SK-N-SH (cell line): ENCODE results near the gene TBC1D30. TPM values are rescaled to one million over a fixed set of nuclear protein-coding genes. Genes with fewer than 3 reads are reported as not detected.

ENCODE experiments used
- CTCF ChIA-PET: fragments of 300-600, 350-600 bp; formaldehyde crosslinking; extraction: SDS; loops from one replicate; lab custom pipeline; 2021; lab: Yijun Ruan, JAX
- POLR2A ChIA-PET: fragments of 350-600 bp; sonication (Branson Sonifier 250); formaldehyde crosslinking; extraction: SDS; loops from one replicate; lab custom pipeline; 2020; ENCODE audit warnings: antibody characterized with exemption, inconsistent platforms; lab: Yijun Ruan, JAX
- DNase-seq: peaks from one replicate; pipeline ENCODE4 v3.0.0; 2012
- H2AFZ ChIP-seq: fragments of 200-600 bp; sonication (generic); 2 replicates; pipeline ENCODE4 v1.8.1; 2016; ENCODE audit warnings: antibody characterized with exemption, mild to moderate bottlenecking, low read depth
- H3F3A ChIP-seq: fragments of 200-600 bp; sonication (generic); replicated peaks from 2 replicates; pipeline ENCODE3; 2016; ENCODE audit warnings: antibody characterized with exemption, mild to moderate bottlenecking; ENCODE audit not compliant: insufficient read depth
- H3K27ac ChIP-seq, 2 experiments: fragments of 200-500 bp in 1 of 2; fragments of 200-600 bp in 1 of 2; sonication (Bioruptor generic) in 1 of 2; sonication (generic), shearing (Covaris generic) in 1 of 2; 2 replicates each; pipeline versions ENCODE4 v1.5.1 to v1.6.1; 2014 to 2016; ENCODE audit warnings: low read depth in 2 of 2, inconsistent platforms in 1 of 2, low read length in 1 of 2, mild to moderate bottlenecking in 1 of 2, mixed read lengths in 1 of 2
- H3K27me3 ChIP-seq: fragments of 200-600 bp; sonication (generic), shearing (Covaris generic); 2 replicates; pipeline ENCODE4 v1.6.1; 2016; ENCODE audit warnings: mixed run types; ENCODE audit not compliant: insufficient read depth
- H3K36me3 ChIP-seq, 2 experiments: fragments of 200-500 bp in 1 of 2; fragments of 200-600 bp in 1 of 2; sonication (Bioruptor generic) in 1 of 2; sonication (generic) in 1 of 2; replicated peaks in 1 of 2; 2 replicates each; pipeline versions ENCODE3 to v1.5.1; 2014 to 2016; ENCODE audit warnings: low read length in 1 of 2, mild to moderate bottlenecking in 1 of 2; ENCODE audit not compliant: insufficient read depth in 2 of 2, control insufficient read depth in 1 of 2
- H3K4me1 ChIP-seq, 2 experiments: fragments of 200-500 bp in 1 of 2; fragments of 200-600 bp in 1 of 2; sonication (Bioruptor generic) in 1 of 2; sonication (generic), shearing (Covaris generic) in 1 of 2; 2 replicates each; pipeline versions ENCODE4 v1.5.1 to v1.6.1; 2014 to 2016; ENCODE audit warnings: low read depth in 1 of 2, low read length in 1 of 2, mixed run types in 1 of 2; ENCODE audit not compliant: insufficient read depth in 2 of 2, control insufficient read depth in 1 of 2
- H3K4me2 ChIP-seq: fragments of 200-600 bp; sonication (generic), shearing (Covaris generic); 2 replicates; pipeline ENCODE4 v1.6.1; 2017; ENCODE audit warnings: mixed run types
- H3K4me3 ChIP-seq, 2 experiments: fragments of 200-500 bp in 1 of 2; fragments of 200-600 bp in 1 of 2; sonication (Bioruptor generic) in 1 of 2; sonication (generic), shearing (Covaris generic) in 1 of 2; 2 replicates each; pipeline versions ENCODE4 v1.5.1 to v1.8.1; 2014 to 2016; ENCODE audit warnings: low read depth in 2 of 2, inconsistent platforms in 1 of 2, low read length in 1 of 2, mild to moderate bottlenecking in 1 of 2, mixed read lengths in 1 of 2, moderate library complexity in 1 of 2
- H3K79me2 ChIP-seq: fragments of 200-600 bp; sonication (generic); 2 replicates; pipeline ENCODE4 v1.8.1; 2017; ENCODE audit warnings: mild to moderate bottlenecking; ENCODE audit not compliant: insufficient read depth
- H3K9ac ChIP-seq: fragments of 200-600 bp; sonication (generic); 2 replicates; pipeline ENCODE4 v1.6.1; 2017; ENCODE audit warnings: mixed run types
- H3K9me2 ChIP-seq: fragments of 200-600 bp; sonication (generic); 2 replicates; pipeline ENCODE4 v1.6.1; 2017; ENCODE audit warnings: mixed run types
- H3K9me3 ChIP-seq: fragments of 200-600 bp; sonication (generic); 2 replicates; pipeline ENCODE4 v1.6.1; 2017; ENCODE audit warnings: mixed run types, mild to moderate bottlenecking, moderate library complexity
- H4K20me1 ChIP-seq: fragments of 200-600 bp; sonication (generic); 2 replicates; pipeline ENCODE4 v1.6.1; 2017; ENCODE audit warnings: mild to moderate bottlenecking, mixed run types; ENCODE audit not compliant: insufficient read depth
- CHD2 ChIP-seq: fragments of 150-350 bp; IDR thresholded peaks from 2 replicates; pipeline ENCODE4 v1.6.1; 2018; ENCODE audit warnings: low read length; ENCODE audit not compliant: partially characterized antibody
- EP300 ChIP-seq, 2 experiments: IDR thresholded peaks; 2 replicates each; pipeline versions ENCODE4 v1.4.0 to v1.6.1; 2012; ENCODE audit warnings: borderline replicate concordance in 1 of 2, low read depth in 1 of 2, low read length in 1 of 2
- EZH2phosphoT487 ChIP-seq: fragments of 200-600 bp; sonication (generic); IDR thresholded peaks from 2 replicates; pipeline ENCODE4 v1.6.1; 2017; ENCODE audit warnings: low read depth, mixed run types, mild to moderate bottlenecking, antibody characterized with exemption, moderate library complexity, borderline replicate concordance
- FOSL2 ChIP-seq: IDR thresholded peaks from 2 replicates; pipeline ENCODE4 v1.4.0; 2012; ENCODE audit warnings: low read depth, mild to moderate bottlenecking, moderate library complexity, borderline replicate concordance
- FOXM1 ChIP-seq: IDR thresholded peaks from 2 replicates; pipeline ENCODE4 v1.4.0; 2012; ENCODE audit warnings: low read depth, mild to moderate bottlenecking
- GATA2 ChIP-seq: sonication (generic); formaldehyde crosslinking; IDR thresholded peaks from 2 replicates; pipeline ENCODE4 v1.5.0; 2020; ENCODE audit warnings: mild to moderate bottlenecking, missing genetic modification reagents
- JUND ChIP-seq: IDR thresholded peaks from 2 replicates; pipeline ENCODE4 v1.4.0; 2012
- MEF2A ChIP-seq: IDR thresholded peaks from 2 replicates; pipeline ENCODE4 v1.4.0; 2012; ENCODE audit warnings: low read depth, borderline replicate concordance
- MXI1 ChIP-seq: IDR thresholded peaks from 2 replicates; pipeline ENCODE4 v1.6.1; 2012; ENCODE audit warnings: mild to moderate bottlenecking, low read depth, low read length, improper control_type of control experiment
- NRF1 ChIP-seq: IDR thresholded peaks from 2 replicates; pipeline ENCODE4 v1.6.1; 2012; ENCODE audit warnings: low read depth, mild to moderate bottlenecking, low read length
- PBX3 ChIP-seq: IDR thresholded peaks from 2 replicates; pipeline ENCODE4; 2012
- POLR2AphosphoS5 ChIP-seq: IDR thresholded peaks from 2 replicates; pipeline ENCODE4 v1.6.1; 2012; ENCODE audit warnings: low read depth, low read length
- RAD21 ChIP-seq: IDR thresholded peaks from 2 replicates; pipeline ENCODE4 v1.6.1; 2012; ENCODE audit warnings: mild to moderate bottlenecking, low read length
- RCOR1 ChIP-seq: fragments of 150-350 bp; IDR thresholded peaks from 2 replicates; pipeline ENCODE4 v1.6.1; 2017; ENCODE audit warnings: antibody characterized with exemption, low read length
- SIN3A ChIP-seq: IDR thresholded peaks from 2 replicates; pipeline ENCODE4 v1.6.1; 2012; ENCODE audit warnings: low read depth, mild to moderate bottlenecking, low read length, moderate library complexity, borderline replicate concordance
- USF2 ChIP-seq: fragments of 150-350 bp; IDR thresholded peaks from 2 replicates; pipeline ENCODE4 v1.6.1; 2017; ENCODE audit warnings: antibody characterized with exemption, low read length, low read depth, borderline replicate concordance
- WGBS: methylation state at CpG from one replicate; pipeline ENCODE4 v1.1.6; 2017; ENCODE audit warnings: low lambda C conversion rate; 5-methylcytosine and 5-hydroxymethylcytosine counted together
- polyA plus RNA-seq, 3 experiments: library from polyadenylated mRNA; depleted of rRNA; stranded (reverse); fragments of >200 nt; gene quantifications; 2 replicates each; pipeline ENCODE4 v1.2.3, GENCODE V29; 2012
- TF ChIP-seq, protein P1 (sequence below): IDR thresholded peaks from 2 replicates; pipeline ENCODE4 v1.4.0; 2012; ENCODE audit warnings: low read depth
- TF ChIP-seq, protein P2 (sequence below): IDR thresholded peaks from 2 replicates; pipeline ENCODE4 v1.4.0; 2012; ENCODE audit warnings: low read depth, borderline replicate concordance

TBC1D30 gene
- polyA plus RNA-seq, 1 of the 3 experiments (the other 2 are of a cell fraction) = 0.23 TPM

- no peak overlapping the region for H3K4me2 ChIP-seq
- DNase-seq = no peak
- no peak for TF ChIP-seq CHD2
- TF ChIP-seq EZH2phosphoT487 = no peak
- no peak for TF ChIP-seq MEF2A
- no peak for TF ChIP-seq RCOR1
- no peak for TF ChIP-seq PBX3
- TF ChIP-seq MXI1 = no peak
- TF ChIP-seq, protein P1, sequence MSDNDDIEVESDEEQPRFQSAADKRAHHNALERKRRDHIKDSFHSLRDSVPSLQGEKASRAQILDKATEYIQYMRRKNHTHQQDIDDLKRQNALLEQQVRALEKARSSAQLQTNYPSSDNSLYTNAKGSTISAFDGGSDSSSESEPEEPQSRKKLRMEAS = no peak
- TF ChIP-seq POLR2AphosphoS5 = no peak
- TF ChIP-seq RAD21 = no peak
- TF ChIP-seq SIN3A = no peak
- TF ChIP-seq FOXM1 = no peak
- no peak for TF ChIP-seq FOSL2
- no peak for TF ChIP-seq JUND
- TF ChIP-seq GATA2 (CRISPR knock-in tag) = no peak
- TF ChIP-seq NRF1 = no peak
- no peak overlapping the region for H2AFZ ChIP-seq
- ChIA-PET CTCF (interaction anchor here (0.7 to 6.2 kb wide), 34 partner anchors 9 to 1216 kb away, joined by 3 to 59 read pairs (median 4); partner anchors contain the start of gene WIF1), POLR2A (no interaction called here)
- no peak overlapping the region for H3K9ac ChIP-seq
- no peak overlapping the region for H3K4me3 ChIP-seq
- no peaks in the 10 kb centered on the region for H3K79me2 ChIP-seq
- no peaks in the 10 kb centered on the region for H3K9me3 ChIP-seq
- no peaks in the 10 kb centered on the region; a peak in 1 of 4 replicates for H3K4me1 ChIP-seq
- no peaks in the 10 kb centered on the region for H3K9me2 ChIP-seq
- H3K27ac ChIP-seq = no peak overlapping the region
- H3K27me3 ChIP-seq = no peaks in the 10 kb centered on the region
- H3F3A ChIP-seq = peaks cover 15% of the 10 kb centered on the region
- no peaks in the 10 kb centered on the region for H4K20me1 ChIP-seq
- no peaks in the 10 kb centered on the region for H3K36me3 ChIP-seq
- 45% methylated on average over 1 of the region's 1 CpG for WGBS
These were observed 67.2 kb downstream of the TBC1D30 start for GRCh38 chr12:64891629-64892028.

DNA sequence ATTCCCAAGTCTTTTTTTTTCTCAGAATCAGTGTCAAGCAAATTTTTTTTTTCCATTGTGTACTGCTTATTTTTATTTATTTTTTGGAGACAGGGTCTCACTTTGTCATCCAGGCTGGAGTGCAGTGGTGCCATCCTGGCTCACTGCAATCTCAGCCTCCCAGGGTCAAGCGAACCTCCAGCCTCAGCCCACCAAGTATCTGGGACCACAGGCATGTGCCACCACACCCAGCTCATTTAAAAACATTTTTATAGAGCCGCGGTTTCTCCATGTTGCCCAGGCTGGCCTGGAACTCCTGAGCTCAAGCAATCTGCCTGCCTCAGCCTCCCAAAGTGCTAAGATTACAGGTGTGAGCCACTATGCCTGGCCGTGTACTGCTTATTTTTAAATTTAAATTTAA is 68.1 kb downstream of the TBC1D30 start:
- H3K9me2 ChIP-seq = no peaks in the 10 kb centered on the region
- POLR2A ChIA-PET = interaction anchor here (0.6 kb wide), 1 partner anchor 373 kb away, joined by 3 read pairs; no protein-coding TSS in a partner anchor

More for the DNA sequence above, 68.1 kb downstream of the TBC1D30 start:
- no peak for TF ChIP-seq MEF2A
- TF ChIP-seq, protein P2, sequence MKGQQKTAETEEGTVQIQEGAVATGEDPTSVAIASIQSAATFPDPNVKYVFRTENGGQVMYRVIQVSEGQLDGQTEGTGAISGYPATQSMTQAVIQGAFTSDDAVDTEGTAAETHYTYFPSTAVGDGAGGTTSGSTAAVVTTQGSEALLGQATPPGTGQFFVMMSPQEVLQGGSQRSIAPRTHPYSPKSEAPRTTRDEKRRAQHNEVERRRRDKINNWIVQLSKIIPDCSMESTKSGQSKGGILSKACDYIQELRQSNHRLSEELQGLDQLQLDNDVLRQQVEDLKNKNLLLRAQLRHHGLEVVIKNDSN = no peak
- TF ChIP-seq JUND = no peak
- TF ChIP-seq USF2 = no peak
- no peak for TF ChIP-seq CHD2
- TF ChIP-seq EP300 (IDR thresholded peaks at IDR 0.05; ENCODE audit: borderline replicate concordance in 1 of 2, low read depth in 1 of 2, low read length in 1 of 2) = no peak
- TF ChIP-seq, protein P1 = no peak
- no peaks in the 10 kb centered on the region for H3K36me3 ChIP-seq
- H3K4me2 ChIP-seq = no peak overlapping the region
- no peaks in the 10 kb centered on the region for H3K9me3 ChIP-seq
- no peak overlapping the region for H3K4me3 ChIP-seq
- H3F3A ChIP-seq = peaks cover 15% of the 10 kb centered on the region
- H3K9ac ChIP-seq = no peak overlapping the region
- WGBS = 56% methylated on average over 4 of the region's 4 CpGs
- no peaks in the 10 kb centered on the region for H3K79me2 ChIP-seq
- CTCF ChIA-PET = interaction anchor here (0.9 to 6.2 kb wide), 8 partner anchors 10 to 664 kb away, joined by 4 to 59 read pairs (median 12); partner anchors contain the start of gene WIF1
- H3K27me3 ChIP-seq = no peaks in the 10 kb centered on the region
- H2AFZ ChIP-seq = no peak overlapping the region
- H4K20me1 ChIP-seq = no peaks in the 10 kb centered on the region
- no peak overlapping the region for H3K27ac ChIP-seq
- no peak for DNase-seq
- H3K4me1 ChIP-seq = no peaks in the 10 kb centered on the region; a peak in 1 of 4 replicates
